ENCODE measurements around the gene HSPB9.

HSPB9 gene

GRCh38 chr17:42109086-42109485, 13.5 kb upstream of the HSPB9 start:
- TF ChIP-seq, protein P1, sequence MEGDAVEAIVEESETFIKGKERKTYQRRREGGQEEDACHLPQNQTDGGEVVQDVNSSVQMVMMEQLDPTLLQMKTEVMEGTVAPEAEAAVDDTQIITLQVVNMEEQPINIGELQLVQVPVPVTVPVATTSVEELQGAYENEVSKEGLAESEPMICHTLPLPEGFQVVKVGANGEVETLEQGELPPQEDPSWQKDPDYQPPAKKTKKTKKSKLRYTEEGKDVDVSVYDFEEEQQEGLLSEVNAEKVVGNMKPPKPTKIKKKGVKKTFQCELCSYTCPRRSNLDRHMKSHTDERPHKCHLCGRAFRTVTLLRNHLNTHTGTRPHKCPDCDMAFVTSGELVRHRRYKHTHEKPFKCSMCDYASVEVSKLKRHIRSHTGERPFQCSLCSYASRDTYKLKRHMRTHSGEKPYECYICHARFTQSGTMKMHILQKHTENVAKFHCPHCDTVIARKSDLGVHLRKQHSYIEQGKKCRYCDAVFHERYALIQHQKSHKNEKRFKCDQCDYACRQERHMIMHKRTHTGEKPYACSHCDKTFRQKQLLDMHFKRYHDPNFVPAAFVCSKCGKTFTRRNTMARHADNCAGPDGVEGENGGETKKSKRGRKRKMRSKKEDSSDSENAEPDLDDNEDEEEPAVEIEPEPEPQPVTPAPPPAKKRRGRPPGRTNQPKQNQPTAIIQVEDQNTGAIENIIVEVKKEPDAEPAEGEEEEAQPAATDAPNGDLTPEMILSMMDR (IDR thresholded peaks at IDR 0.05; ENCODE audit: low read length, missing control alignments): no peak
- H3K4me3 ChIP-seq (replicated peaks; ENCODE audit: low read depth, low read length): no peak overlapping the region

GRCh38 chr17:42110301-42111264, 12.0 kb upstream of the HSPB9 start:
- H3K4me3 ChIP-seq (replicated peaks; ENCODE audit: low read depth, low read length): no peak overlapping the region
- no peak for DNase-seq (ENCODE audit: low read depth)

More at GRCh38 chr17:42109086-42109485, 13.5 kb upstream of the HSPB9 start:
- DNase-seq (ENCODE audit: low read depth): no peak

DNA sequence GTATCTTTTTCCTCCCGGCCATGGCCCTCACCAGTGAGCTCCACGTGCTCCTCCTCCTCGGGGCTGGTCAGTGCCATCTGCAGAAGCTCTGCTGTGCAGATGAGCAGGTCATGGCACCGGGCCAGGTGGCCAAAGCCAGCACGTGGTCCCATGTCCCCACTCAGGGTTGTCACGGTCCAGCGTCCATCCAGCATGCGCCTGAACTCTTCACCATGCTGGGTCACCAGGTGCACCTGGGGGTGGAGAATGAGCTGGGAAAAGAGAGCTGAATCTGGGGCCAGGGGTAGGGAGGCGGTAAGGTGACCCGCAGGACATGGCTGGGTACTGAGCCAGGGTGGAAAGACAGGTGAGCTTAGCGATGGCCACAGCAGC, 11.4 kb upstream of the HSPB9 start:
- no peak for DNase-seq (ENCODE audit: low read depth)
- no peak overlapping the region for H3K4me3 ChIP-seq (replicated peaks; ENCODE audit: low read depth, low read length)
- TF ChIP-seq, protein P1 (IDR thresholded peaks at IDR 0.05; ENCODE audit: low read length, missing control alignments): no peak

More at GRCh38 chr17:42110301-42111264, 12.0 kb upstream of the HSPB9 start:
- TF ChIP-seq, protein P1 (IDR thresholded peaks at IDR 0.05; ENCODE audit: low read length, missing control alignments): no peak

GRCh38 chr17:42111871-42112551, 10.6 kb upstream of the HSPB9 start:
- TF ChIP-seq, protein P1 (IDR thresholded peaks at IDR 0.05; ENCODE audit: low read length, missing control alignments): no peak
- peak; percentile 25 for DNase-seq (ENCODE audit: low read depth)
- peak overlapping the region; percentile 53 for H3K4me3 ChIP-seq (replicated peaks; ENCODE audit: low read depth, low read length)

DNA sequence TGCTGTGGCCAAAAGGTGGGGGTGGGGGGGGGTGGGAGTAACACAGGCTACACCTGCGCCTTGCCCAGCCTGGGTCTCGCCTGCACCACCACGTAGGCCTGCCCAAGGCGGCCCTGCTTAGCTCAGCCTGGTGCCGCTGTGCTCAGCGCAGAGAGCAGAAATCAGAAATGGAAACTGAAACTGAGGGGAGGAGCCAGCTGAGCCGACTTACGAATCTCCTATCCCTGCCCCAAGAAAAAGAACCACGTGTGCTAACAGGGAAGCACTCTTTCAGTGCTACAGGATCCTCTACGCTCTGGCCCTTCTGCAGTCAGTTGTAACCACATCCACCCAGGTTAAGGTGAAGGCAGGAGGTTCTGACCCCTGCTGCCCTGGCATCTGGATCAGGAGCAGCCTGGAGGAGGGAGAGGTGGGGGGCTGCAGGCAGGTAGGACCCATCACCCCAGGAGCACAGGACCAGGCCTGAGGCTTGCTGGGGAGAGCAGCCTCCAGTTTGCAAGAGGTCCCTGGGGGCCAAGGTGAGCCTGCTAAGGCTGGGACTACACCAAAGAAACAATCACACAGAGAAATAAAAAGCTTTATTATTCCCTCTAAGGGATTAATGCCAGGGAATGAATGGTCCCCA, 9.9 kb upstream of the HSPB9 start, which contains the start of gene DHX58:
DHX58 (minus strand) TSS at position 163 of the 625 bp plus-strand sequence. CDS start 822 bp downstream, outside the sequence.
- DNase-seq (ENCODE audit: low read depth): peak; percentile 86
- peak within 1 kb of the TSS; percentile 53 for H3K4me3 ChIP-seq (replicated peaks; ENCODE audit: low read depth, low read length)

More for the DNA sequence above, 9.9 kb upstream of the HSPB9 start, which contains the start of gene DHX58:
- TF ChIP-seq, protein P1 (IDR thresholded peaks at IDR 0.05; ENCODE audit: low read length, missing control alignments): no peak

All from fibroblast of pulmonary artery (primary cell).